ENCODE results near the gene HOXB4.

The HOXB4 gene

GRCh38 chr17:48546137-48546923 lies 31.8 kb downstream of the HOXB4 start:
- no peak for DNase-seq

- DNase-seq: no peak
Measured at GRCh38 chr17:48545539-48545938, 32.6 kb downstream of the HOXB4 start.

- no peak for DNase-seq
Measured at GRCh38 chr17:48545022-48545375, 33.2 kb downstream of the HOXB4 start, which contains the start of gene HOXB2. Gene HOXB2 (minus strand): TSS chr17:48545109. CDS start chr17:48544911, 198 bp downstream.

- DNase-seq: peak; percentile 38
Measured at GRCh38 chr17:48544349-48545021, 33.7 kb downstream of the HOXB4 start.

- DNase-seq: peak; percentile 60
Measured at GRCh38 chr17:48543854-48544348, 34.2 kb downstream of the HOXB4 start.

GRCh38 chr17:48543107-48543853 lies 34.9 kb downstream of the HOXB4 start:
- DNase-seq: peak; percentile 62

- no peak for DNase-seq
Measured at GRCh38 chr17:48542698-48543106, 35.4 kb downstream of the HOXB4 start.

- DNase-seq: peak; percentile 31
Measured at GRCh38 chr17:48542114-48542656, 36.0 kb downstream of the HOXB4 start.

GRCh38 chr17:48541577-48542113 lies 36.5 kb downstream of the HOXB4 start:
- peak; percentile 38 for DNase-seq

GRCh38 chr17:48541036-48541576 lies 37.0 kb downstream of the HOXB4 start:
- peak; percentile 9 for DNase-seq

- no peak for DNase-seq
Measured at GRCh38 chr17:48540213-48540612, 37.9 kb downstream of the HOXB4 start.

GRCh38 chr17:48539177-48539576 lies 39.0 kb downstream of the HOXB4 start:
- no peak for DNase-seq

GRCh38 chr17:48537316-48537715 lies 40.8 kb downstream of the HOXB4 start:
- DNase-seq: no peak

- DNase-seq: peak; percentile 24
Measured at GRCh38 chr17:48535793-48536559, 42.2 kb downstream of the HOXB4 start.

- DNase-seq: no peak
Measured at GRCh38 chr17:48532261-48532660, 45.9 kb downstream of the HOXB4 start.

- no peak for DNase-seq
Measured at GRCh38 chr17:48530887-48531272, 47.3 kb downstream of the HOXB4 start, which contains the start of gene HOXB1. Gene HOXB1 (minus strand): TSS chr17:48531011. CDS start chr17:48530904, 107 bp downstream.

GRCh38 chr17:48530208-48530886 lies 47.8 kb downstream of the HOXB4 start:
- DNase-seq: no peak

GRCh38 chr17:48529683-48530009 lies 48.5 kb downstream of the HOXB4 start:
- no peak for DNase-seq

GRCh38 chr17:48528936-48529682 lies 49.0 kb downstream of the HOXB4 start:
- no peak for DNase-seq
